HG03521 (cell line): ENCODE measurements around the gene JKAMP.
"Not testable (repeated sequence)": the region's sequence is repeated elsewhere in the genome, so short reads cannot be mapped to it uniquely, and the experiment has no call there.

ENCODE experiments used
- ATAC-seq: cut with Tn5 transposase; IDR thresholded peaks from one replicate; pipeline ENCODE4 v1.9.1; 2021; ENCODE audit warnings: mild to moderate bottlenecking, moderate library complexity; ENCODE audit not compliant: unreplicated experiment

JKAMP gene, protein sequence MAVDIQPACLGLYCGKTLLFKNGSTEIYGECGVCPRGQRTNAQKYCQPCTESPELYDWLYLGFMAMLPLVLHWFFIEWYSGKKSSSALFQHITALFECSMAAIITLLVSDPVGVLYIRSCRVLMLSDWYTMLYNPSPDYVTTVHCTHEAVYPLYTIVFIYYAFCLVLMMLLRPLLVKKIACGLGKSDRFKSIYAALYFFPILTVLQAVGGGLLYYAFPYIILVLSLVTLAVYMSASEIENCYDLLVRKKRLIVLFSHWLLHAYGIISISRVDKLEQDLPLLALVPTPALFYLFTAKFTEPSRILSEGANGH

DNA sequence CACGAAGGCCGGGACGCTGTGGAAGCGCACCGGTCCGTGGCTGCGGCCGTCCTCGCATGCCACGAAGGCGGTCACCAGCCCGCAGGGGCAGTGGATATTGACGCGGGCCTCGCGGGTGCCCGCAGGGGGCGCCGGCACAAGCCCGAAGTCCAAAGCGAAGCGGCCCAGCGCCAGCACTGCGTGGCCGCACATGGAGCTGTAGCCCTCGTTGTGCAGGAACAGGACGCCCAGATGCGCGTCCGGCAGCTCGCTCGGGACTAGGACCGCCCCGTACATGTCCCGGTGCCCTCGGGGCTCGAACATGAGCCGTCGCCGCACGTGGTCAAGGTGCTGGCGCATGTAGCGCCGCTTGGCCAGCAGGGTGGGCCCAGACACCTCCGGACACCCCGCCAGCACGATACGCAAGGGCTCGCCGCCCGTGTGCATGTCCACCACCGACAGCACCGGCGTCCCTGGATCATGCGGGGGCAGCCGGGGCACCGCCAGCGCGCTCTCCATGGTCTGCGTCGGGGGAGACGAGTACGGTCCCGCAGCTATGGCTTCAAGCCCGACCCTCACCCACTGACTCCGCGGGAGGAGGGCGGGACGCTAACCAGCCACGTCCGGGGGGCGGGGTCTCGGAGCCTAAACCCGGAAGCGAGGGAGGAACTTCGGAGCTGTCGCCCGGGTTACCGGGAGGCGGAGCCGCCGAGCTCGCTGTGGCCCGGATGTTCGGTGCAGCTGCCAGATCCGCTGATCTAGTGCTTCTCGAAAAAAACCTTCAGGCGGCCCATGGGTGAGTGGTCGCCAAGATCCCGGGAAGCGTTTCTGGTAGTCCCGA lies at the start of gene JKAMP, which contains the start of gene L3HYPDH:
TSS of gene JKAMP (plus strand) at position 699 of the 820 bp plus-strand sequence. CDS start at position 772, 73 bp downstream.
TSS of gene L3HYPDH (minus strand) at position 590 of the 820 bp plus-strand sequence. CDS start at position 498, 92 bp downstream.
- ATAC-seq: peak; percentile 83

DNA sequence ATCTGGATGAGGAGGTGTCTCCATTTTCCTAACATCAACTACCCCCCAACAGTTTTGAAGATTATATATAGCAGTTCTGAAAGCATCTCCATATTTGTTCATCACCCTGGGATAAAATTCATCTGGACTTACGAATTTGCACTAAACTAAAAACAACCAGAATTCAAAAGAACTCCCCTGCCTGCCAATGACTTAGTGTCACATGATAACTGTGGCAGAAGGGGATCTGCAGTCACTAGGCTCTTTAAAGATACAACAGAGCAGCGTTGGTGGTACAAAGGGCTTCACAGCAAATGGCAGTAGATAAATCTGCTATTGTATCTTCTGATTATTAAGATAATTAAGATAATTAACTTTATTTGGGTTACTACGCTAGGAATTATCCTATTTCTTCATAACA lies 49.2 kb upstream of the JKAMP start:
- no peak for ATAC-seq

DNA sequence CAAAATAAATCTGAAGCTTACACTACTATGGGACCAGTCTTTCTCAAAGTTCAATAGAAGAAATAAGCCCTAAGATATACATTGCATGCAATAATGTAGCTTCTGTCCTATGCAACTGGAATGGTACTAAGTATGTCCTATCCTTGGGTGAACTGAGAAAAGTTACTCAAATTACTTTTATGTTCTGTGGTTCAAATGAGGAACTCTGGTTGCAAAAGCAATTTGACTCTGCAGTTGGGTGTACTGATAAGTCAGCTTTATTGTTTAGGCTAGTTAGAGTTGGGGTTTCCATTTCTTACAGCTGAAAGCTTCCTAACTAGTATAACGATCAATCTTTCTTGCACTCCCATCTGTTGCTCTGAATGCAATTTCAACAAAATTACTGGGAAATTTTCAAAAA lies 48.3 kb upstream of the JKAMP start:
- ATAC-seq: no peak

DNA sequence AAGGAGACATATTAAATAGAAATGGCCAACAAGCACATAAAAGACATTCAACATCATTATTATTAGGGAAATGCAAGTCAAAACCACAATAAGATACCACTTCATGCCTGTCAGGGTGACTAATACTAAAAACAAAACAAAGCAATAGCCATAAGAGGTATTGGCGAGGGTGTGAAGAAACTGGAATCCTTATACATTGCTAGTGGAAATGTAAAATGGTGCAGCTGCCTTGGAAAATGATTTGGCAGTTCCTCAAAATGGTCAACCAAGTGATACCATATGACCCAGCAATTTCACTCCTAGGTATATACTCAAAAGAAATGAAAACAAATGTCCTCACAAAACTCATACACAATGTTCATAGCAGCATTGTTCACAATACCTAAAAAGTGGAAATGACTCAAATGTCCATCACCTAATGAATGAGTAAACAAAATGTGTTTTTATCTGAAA lies 46.1 kb upstream of the JKAMP start:
- no peak for ATAC-seq

DNA sequence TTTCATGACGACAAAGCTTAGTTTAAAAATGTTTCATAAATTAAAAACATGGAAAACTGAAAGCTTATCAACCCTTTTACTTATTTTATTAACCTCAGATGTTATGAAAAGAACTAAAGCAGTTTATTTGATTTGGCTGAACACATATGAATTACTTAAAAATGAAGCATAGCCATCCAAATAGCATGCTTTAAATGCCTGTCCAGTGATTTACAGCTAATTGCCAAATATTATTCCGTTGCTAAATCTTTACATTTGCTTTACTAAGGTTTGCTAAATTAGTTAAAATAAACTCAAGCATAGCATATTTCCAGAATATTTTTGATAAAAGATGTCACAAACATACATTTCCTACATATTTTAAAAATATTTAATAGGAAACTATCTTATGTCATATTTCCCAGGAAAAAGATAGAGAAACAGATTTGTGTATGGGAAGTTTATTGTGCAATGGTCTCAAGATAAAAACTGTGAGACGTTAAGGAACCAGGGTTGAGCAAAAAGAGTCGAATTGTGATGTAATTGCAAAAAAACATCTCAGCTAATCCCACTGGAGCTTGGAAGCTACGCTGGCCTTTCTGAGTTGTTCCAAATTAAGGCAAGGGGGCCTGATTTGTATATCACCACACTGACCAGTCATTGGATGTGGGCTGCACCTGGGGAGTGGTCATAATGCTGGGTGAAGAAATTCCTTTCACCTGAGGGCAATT lies 44.9 kb upstream of the JKAMP start:
- ATAC-seq: no peak

DNA sequence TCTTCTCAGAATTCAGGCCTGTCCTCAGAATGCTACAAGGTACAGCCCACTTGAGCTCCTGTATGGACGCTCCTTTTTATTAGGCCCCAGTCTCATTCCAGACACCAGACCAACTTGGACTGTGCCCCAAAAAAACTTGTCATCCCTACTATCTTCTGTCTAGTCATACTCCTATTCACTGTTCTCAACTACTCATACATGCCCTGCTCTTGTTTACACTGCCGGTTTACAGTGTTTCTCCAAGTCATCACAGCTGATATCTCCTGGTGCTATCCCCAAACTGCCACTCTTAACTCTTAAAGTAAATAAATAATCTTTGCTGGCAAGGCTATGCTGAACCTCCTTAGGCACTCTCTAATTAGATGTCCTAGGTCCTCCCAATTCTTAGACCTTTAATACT lies 35.6 kb upstream of the JKAMP start:
- not testable (repeated sequence) for ATAC-seq

DNA sequence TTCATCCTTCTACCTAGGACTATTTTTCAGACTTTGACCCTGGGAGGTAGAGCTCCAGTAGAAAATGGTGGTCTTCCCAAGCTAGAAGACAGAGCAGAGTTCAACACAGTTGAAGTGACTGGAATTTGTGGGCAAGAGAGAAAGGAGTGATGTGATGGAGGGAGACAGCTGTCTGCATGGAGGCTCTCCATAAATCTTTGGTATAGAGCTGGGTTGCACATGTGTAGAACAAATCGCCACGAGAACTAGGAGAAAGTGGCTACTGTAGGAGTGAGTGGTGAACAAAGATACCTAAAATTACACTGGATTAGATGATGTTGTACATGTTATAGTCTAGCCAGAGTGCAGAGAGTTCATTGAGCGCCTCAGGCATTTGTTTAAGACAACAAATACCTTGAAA lies 33.6 kb upstream of the JKAMP start:
- ATAC-seq: no peak

DNA sequence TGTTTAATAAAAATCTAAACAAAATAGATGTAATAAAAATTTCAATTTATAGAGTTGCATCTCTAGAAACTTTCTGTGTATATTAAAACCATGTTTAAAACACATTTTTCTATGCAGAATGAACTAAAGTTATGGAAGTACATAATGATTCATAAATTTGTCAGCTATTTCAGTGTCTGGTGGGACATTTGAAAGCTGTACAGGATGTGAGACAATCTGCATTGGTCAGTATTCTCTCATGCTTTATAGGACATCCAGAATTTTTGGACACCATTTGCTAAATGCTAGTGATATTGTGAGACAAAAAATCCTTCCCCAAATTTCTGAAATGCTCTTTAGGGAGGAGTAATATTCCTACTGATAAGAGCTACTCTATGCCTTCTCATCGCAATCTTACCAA lies 32.5 kb upstream of the JKAMP start:
- no peak for ATAC-seq

DNA sequence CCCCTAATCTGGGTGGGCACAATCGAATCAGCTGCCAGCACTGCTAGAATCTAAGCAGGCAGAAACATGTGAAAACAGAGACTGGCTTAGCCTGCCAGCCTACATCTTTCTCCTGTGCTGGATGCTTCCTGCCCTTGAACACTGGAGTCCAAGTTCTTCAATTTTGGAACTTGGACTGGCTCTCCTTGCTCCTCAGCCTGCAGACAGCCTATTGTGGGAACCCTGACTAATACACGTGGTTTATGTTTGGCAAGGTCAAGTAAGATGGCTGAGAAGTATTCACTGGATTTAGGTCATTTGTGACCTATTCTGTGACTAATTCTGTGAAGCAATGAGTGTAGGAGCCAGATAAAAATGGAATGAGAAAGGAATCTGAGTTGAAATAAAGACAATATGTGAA lies 30.2 kb upstream of the JKAMP start:
- no peak for ATAC-seq

DNA sequence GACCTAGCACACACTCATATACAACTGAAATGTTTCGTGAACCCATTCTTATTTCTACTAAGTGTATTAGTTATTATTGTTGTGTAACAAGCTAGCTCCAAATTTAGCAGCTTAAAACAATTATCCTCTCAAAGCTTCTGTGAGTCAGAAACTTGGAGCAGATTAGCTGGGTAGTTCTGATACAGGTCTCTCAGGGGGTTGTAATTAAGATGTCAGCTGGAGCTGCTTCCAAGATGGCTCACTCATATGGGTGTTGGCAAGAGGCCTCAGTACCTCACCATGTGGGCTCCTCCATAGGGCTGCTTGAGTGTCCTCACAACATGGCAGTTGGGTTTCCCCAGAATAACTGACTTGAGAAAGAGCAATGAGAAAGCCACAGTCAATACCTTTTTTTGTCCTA lies 28.9 kb upstream of the JKAMP start:
- ATAC-seq: no peak

DNA sequence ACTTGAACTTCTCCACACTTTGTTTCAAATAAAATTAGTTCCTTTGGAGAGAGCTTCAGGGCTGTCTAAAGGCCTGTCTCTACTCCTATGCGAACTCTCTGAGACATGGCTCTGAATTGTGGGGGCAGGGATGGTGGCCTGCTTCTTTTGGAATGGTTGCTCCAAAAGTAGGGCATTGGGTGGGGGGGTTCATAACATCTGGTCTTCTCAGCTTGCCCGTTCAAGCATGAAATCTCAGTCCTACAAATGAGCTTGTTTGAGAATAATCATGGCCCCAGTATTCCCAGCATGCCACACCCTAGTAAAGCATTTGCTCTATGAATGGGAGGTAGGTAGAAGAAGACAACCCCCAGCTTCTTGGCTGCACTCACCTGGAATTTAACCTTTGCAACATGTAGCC lies 25.8 kb upstream of the JKAMP start:
- ATAC-seq: no peak

DNA sequence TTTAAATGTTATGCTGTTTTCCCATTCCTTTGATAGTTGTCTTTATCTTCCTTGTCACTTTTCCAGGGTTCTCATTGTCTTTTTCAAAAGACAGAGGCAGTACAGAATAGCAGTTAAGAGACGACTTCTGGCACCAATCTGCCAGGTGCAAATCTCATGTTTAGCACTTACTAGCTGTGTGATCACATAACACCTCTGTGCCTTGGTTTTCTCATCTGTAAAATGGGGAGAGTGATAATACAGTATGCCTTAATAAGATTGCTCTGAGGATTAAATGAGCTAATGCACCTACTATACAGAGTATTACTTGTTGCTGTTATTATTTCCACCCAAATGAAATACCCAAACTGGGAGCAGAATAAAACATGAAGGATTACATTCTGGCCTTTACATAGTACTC lies 23.9 kb upstream of the JKAMP start:
- ATAC-seq: no peak

DNA sequence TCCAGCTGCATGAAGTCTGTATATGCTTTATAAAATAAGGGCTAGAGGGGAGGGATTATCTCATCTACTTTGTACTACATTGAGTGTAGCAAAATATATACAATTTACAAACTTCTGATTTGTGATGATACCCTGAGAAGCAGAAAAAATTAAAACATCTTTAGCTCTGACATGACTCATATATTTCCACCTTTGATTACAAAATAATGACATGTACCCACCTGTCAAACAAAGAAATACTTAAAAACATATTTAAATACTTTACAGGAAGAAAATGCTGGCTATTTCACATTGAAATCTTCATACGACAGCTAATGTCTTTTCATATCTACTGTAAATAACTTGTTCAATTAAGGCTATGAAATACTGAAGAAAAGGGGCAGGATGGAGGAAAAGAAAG lies 22.4 kb upstream of the JKAMP start:
- ATAC-seq: no peak

DNA sequence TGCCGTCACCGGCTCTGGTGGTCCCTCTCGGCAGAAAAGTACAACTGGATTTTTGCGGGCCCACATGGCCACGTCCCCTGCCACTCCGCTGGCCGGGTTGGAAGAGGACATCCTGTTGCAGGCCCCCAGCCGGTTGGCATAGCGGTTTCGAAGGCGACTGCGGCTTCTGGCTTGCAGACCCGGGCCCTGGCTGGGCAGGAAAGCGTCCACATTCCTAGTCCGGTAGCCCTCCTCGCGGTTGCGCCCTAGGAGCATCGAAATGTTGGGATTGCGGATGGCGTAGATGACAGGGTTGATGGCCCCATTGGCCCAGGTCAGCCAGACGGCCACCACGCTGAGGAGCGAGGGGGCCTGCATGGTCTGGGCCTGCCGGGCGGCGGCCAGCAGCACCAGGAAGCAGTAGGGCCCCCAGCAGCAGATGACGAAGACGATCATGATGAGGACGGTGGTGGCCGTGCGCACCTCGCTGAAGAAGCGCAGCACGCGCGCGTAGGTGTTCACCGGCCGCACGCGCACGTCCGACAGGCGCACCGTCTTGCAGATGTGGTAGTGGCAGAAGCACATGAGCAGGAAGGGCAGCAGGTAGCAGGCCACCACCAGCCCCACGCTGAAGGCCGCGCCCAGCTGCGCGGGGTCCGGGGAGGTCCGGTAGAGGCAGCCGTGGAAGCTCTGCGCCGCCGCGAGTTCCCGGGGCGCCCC lies 20.4 kb upstream of the JKAMP start:
- peak; percentile 15 for ATAC-seq

DNA sequence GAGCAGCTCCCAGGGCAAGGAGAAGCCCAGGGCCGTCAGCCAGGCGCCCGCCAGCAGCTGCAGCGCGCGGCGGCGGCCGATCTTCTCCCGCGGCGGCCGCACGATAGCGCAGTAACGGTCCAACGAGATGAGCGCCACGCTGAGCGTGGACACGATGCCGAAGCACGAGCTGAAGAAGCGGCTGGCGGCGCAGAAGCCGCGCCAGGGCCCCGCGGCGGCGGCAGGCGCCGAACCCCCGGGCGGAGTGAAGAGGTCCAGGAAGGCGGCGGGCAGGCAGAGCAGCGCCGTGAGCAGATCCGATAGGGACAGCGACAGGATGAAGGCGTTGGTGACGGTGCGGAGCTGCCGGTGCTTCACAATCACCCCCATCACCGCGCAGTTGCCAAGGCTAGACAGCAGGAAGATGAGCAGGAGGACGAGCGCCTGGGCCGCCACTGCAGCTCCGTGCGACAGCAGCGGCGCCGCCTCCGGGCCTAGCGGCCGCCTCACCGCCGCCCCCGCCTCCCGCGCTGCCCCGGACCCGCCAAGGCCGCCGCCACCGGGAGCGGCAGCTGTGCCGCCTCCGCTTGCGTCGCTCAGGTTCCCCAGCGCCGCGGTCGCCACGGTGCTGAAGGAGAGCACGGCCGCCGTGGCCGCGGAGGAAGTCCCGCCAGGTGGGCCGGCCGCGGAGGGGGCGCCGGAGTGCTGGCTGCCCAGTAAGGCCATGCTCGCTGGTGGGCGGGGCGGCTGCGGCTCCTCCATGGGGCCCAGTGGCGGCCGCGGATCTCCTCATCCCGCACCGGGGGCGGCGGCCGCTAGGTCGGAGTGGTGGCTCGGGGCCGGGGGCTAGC lies 19.6 kb upstream of the JKAMP start:
- ATAC-seq: peak; percentile 72

DNA sequence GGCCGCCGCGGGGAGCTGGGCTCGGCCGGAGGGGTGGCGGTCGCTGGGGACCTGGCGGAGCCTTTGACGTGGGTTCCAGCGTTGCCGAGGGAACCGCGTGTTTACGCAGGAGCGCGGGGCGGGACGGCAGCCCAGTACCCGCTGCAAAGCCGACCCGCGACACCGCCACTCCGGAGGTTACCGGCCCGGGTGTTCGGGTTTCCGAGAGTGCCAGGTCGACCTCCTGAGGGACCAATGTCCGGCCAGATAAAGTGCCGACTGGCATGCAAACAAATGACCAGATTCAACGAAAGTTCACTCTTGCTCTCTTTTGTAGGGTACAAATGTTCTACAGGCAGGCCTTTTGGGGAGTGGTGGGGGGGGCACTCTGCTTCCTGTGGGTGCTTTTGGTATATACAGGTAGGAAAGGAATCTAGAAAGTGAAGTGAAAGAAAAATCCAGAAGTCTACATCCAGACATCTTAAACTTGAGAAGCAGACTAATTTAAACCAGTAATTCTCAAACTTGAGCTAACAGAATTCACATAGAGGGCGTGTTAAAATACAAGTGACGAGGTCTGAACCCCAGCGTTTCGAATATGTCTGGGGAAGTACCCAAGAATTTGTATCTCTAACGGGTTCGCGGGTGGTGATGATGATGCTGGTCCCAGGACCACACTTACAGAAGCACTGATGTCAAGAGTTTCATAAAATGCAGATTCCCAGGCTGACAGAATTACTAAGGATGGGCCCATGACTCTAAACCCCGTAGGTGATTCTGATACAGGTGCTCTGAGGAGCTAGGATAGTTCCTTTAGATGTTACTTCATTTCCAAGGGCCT lies 18.8 kb upstream of the JKAMP start, which contains the start of gene GPR135:
TSS of gene GPR135 (minus strand) at position 65 of the 820 bp plus-strand sequence. CDS start 154 bp downstream, outside the sequence.
- ATAC-seq: peak; percentile 28

DNA sequence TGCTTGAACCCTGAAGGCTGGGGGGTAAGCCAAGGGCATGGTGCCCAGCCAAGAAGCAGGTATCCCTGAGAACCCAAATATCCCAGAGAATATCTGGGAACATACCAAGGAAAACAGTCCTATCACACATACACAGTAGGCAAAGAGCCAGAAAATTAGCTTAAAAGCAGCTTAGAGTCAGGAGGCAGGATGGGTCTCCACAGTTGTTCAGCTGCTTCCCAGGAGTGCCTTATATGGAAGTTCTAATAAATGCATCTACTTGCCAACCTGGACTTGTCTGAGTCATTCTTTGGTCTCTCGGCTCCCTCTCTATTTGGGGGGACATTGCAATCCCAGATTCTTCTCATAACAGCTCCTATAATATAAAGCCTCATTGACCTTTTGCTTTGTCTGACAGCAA lies 10.1 kb upstream of the JKAMP start:
- no peak for ATAC-seq

DNA sequence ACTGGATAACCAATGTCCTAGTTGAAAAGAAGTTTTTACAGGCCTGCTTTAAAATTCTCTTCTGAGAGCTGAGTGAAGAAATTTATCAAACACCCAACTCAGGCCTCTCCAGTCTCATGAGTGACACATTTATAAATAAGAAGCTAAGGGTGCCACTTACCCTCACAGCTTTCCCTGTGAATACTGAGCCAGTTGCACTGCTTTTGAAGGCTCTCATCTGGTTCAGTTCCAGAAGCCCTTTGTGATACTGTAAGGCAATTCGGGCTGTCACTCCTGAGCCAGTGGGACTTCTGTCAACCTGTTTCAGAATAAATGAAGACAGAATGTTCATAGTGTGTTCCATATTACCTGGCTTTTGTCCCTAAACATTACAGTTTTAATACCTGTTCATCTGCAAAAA lies 8.6 kb upstream of the JKAMP start:
- no peak for ATAC-seq

DNA sequence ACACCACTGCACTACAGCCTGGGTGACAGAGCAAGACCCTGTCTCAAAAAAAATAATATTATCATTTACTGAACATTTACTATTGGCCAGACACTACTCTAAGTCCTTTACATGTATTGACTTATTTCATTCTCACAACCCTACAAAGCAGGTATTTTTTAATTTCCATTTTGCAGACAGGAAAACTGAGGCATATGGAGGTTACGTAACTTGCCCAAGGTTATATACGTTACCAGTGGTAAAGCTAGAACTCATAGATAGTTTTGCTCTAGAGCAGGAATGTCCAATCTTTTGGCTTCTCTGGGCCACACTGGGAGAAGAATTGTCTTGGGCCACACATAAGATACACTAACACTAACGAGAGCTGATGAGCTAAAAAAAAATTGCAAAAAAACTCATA lies 5.8 kb upstream of the JKAMP start:
- no peak for ATAC-seq
